Thyroid gland (tissue), 4 donors: Measurements from ENCODE around the gene SLC6A12.

Experiments used
- POLR2A ChIP-seq, 2 donors: fragments of 450-650 bp; IDR thresholded peaks; one replicate each; pipeline ENCODE4 v1.6.1; 2017; ENCODE audit warnings: antibody characterized with exemption in 2 of 2, mild to moderate bottlenecking in 2 of 2, moderate library complexity in 1 of 2
- TF ChIP-seq, protein P1 (sequence below), 6 experiments: fragments of 200-600 bp in 3 of 6; fragments of 450-650 bp in 3 of 6; sonication (generic) in 3 of 6; IDR thresholded peaks; one replicate each; pipeline ENCODE4 v1.5.1; 2016 to 2019; ENCODE audit warnings: antibody characterized with exemption in 6 of 6, mild to moderate bottlenecking in 2 of 6, inconsistent platforms in 1 of 6, moderate library complexity in 1 of 6

DNA sequence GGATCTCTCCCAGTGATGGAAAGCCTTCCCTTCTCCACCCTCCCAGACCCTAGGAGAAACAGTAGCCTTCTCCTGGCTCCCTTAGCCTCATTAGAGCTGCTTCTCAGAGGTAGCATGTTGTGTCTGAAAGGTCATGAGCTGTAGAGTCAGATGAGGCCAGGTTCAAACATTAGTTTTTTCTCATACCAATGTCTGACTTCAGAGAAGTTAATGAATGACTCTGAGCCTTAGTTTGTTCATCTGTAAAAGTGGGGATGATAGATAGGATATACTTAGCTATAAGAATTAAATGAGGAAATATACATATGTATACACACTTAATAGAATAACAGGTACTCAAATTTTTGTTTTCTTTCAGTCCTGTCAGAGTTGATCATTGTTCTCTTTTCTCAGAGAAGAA, 48.2 kb upstream of the SLC6A12 start:
- no peak for TF ChIP-seq POLR2A (IDR thresholded peaks at IDR 0.05)
- TF ChIP-seq, protein P1, sequence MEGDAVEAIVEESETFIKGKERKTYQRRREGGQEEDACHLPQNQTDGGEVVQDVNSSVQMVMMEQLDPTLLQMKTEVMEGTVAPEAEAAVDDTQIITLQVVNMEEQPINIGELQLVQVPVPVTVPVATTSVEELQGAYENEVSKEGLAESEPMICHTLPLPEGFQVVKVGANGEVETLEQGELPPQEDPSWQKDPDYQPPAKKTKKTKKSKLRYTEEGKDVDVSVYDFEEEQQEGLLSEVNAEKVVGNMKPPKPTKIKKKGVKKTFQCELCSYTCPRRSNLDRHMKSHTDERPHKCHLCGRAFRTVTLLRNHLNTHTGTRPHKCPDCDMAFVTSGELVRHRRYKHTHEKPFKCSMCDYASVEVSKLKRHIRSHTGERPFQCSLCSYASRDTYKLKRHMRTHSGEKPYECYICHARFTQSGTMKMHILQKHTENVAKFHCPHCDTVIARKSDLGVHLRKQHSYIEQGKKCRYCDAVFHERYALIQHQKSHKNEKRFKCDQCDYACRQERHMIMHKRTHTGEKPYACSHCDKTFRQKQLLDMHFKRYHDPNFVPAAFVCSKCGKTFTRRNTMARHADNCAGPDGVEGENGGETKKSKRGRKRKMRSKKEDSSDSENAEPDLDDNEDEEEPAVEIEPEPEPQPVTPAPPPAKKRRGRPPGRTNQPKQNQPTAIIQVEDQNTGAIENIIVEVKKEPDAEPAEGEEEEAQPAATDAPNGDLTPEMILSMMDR (IDR thresholded peaks at IDR 0.05): no peak
